ENCODE data around the gene CERT1.
A peak's percentile ranks its signal among the peaks of the same experiment; 100 is the strongest.
"Not testable (repeated sequence)": the region's sequence is repeated elsewhere in the genome, so short reads cannot be mapped to it uniquely, and the experiment has no call there.

The CERT1 gene

DNA sequence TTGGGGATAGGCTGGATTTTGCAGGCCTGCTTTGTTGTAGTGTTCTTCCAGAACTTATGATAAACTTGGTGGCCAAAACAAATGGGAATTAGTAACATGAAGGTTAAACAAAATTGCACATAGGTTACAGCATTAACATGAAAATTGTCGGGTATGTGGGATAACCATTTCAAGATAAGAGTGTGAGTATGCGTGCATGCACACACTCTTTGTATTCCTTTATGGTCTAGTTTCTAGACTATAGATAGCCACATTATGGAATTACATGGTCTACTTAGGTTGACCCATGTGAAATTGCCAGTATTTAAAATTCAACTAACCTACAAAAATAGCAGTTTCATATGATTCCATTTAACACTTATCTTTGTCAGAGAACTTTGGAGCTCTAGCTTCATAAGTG is 173.0 kb downstream of the CERT1 start:
- no peak for DNase-seq

DNA sequence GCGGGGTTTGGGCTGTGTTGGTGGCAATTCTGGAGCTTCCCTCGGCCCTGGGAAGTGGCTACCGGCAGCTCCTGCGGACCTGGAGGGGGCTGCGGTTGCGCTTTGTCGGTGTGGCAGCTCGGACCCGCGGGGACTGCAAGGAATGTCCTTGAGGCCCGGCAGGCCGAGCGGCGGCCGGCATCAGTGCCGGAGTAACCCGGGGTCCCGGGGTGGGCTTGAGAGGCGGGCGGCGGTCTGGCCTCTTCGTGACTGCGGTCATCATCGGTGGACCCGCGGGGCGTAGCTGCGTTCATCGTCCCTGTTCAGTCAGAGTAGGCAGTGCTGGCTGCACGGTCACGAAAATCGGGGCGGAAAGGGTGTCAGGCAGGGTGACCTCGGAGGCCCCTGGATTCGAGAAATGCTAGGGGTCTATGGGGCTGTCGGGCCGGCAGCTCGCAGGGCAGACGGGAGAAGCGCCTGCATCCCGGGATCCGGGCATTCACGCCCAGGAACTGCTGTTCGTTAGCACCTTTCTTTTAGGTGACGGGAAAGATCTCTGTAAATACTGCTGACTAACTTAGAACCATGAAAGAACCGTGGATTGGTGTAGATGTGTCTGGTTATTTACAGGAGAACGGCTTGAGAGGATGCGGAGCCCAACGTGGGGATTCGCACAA is 173.9 kb downstream of the CERT1 start:
- peak in 1 of 2 experiments; percentile 27 for DNase-seq

DNA sequence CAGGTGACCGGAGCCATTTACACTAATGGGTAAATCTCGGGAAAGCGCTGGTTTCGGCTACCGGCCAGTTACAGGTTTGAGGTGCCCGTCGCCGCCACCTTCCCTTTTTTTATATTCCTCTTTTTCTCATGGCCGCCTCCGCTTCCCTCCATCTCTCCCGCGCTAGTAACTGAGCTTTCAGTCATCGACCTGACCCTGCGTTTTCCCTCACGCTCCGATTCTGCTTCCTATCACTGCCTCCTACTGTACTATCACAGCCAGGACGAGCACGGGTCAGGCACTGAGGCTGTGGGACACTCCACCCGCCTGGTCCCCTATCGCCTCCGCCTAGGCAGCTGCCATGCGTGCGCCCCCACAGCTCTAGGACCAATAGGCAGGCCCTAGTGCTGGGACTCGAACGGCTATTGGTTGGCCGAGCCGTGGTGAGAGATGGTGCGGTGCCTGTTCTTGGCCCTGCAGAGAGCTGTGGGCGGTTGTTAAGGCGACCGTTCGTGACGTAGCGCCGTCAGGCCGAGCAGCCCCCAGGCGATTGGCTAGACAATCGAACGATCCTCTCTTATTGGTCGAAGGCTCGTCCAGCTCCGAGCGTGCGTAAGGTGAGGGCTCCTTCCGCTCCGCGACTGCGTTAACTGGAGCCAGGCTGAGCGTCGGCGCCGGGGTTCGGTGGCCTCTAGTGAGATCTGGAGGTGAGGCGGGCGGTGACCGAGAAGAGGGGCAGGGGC is 174.7 kb downstream of the CERT1 start, which contains the start of gene HMGCR:
Gene HMGCR, plus strand, starts transcription at position 606 of the 722 bp plus-strand sequence. CDS start 5,386 bp downstream, outside the sequence.
- peak; percentile 91 to 99 for DNase-seq

DNA sequence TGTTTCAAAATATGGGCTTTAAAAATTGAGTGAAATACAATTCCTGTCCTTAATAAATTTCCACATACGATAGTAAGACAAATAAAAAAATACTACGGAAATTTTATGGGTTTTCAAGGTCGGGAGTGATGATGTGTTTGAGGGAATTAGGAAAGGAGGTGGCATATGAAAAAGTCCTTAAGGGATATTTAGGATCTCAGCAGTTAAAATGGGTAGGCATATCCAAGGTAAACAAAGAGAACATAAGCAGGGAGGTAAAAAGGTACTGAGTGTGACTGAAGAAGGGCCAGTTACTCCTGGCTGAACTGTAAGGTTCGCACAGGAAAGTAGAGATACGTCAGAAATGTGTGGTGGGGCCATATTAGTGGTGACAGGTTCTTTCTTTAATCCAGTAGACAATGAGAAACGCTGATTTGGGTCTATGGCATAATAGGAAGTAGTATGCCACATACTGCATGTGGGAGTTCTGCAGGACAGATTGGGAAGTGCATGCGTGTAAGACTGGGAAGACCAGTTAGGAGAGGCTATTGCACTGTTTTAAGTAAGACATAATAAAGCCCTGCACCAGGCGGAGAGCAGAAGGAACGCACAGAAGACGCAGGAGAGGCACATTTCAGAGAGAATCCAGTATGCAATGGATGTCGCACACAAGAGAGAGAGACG is 175.3 kb downstream of the CERT1 start:
- DNase-seq, result peak in 1 of 2 experiments; percentile 2

DNA sequence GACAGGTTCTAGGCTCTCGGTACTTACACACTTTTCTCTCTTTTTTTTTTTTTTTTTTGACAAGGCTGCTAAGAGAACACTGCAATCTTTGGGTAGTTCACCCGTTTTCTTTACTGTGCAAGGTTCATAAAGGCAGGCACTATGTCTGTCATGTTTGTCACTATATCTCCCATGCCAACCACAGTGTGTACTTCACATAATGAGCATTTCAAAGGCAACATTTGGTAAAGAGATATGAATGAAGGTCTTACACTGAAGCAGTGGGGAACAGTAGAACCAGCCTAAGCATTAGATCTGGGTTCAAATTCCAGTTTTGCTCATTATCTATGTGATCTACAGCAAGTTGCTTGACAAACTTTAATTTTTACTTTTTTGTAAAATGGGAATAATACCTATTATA is 175.9 kb downstream of the CERT1 start:
- DNase-seq, result no peak

DNA sequence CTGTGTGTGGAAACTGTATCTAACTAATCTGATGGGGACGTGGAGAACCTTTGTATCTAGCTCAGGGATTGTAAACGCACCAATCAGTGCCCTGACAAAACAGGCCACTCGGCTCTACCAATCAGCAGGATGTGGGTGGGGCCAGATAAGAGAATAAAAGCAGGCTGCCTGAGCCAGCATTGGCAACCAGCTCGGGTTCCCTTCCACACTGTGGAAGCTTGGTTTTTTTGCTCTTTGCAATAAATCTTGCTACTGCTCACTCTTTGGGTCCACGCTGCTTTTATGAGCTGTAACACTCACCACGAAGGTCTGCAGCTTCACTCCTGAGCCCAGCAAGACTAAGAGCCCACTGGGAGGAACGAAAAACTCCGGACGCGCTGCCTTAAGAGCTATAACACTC is 177.0 kb downstream of the CERT1 start:
- not testable (repeated sequence) for DNase-seq

DNA sequence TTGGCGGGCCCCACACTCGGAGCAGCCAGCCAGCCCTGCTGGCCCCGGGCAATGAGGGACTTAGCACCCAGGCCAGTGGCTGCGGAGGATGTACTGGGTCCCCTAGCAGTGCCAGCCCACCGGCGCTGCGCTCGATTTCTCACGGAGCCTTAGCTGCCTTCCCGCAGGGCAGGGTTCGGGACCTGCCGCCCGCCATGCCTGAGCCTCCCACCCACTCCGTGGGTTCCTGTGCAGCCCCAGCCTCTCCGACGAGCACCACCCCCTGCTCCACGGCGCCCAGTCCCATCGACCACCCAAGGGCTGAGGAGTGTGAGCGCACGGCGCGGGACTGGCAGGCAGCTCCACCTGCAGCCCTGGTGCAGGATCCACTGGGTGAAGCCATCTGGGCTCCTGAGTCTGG is 177.7 kb downstream of the CERT1 start:
- DNase-seq, result not testable (repeated sequence)

DNA sequence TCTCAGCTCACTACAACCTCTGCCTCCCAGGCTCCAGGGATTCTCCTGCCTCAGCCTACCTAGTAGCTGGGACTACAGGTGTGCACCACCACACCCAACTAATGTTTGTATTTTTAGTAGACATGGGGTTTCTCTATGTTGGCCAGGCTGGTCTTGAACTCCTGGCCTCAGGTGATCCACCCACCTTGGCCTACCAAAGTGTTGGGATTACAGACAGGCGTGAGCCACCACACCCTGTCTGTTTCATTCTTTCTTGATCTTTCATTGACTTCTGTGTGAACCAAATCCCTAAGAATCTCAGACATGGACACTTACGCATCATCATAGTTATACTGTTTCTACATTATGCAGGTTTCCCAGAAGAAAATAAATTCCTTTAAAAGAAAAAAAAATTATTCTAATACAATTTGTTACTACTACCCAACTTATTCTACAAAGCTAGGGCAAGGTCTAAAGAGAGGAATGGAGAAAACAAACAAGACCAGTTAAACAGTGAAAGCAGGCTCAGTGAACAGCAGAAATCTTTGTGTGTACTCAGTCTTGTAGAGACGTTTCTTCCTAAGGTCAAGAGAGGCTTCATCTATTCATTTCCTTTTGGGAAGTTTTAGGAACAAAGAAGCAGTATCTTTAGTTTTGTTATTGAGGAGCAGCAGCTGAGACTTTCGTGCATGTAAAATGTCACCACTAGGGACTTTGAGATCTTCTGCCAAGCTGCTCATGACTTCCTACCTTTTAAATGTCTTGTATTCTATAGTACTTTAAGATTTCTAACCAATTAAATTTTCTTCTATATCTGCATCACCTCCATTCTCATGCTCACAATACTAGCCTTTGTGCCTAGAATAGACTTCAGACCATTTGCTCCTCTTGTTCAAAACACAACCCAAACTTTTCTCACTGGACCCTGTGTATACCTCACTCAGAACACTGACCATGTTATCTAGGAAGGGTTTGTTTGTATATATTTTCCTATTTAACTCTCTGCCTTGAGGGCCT is 180.0 kb downstream of the CERT1 start:
- DNase-seq, result no peak

DNA sequence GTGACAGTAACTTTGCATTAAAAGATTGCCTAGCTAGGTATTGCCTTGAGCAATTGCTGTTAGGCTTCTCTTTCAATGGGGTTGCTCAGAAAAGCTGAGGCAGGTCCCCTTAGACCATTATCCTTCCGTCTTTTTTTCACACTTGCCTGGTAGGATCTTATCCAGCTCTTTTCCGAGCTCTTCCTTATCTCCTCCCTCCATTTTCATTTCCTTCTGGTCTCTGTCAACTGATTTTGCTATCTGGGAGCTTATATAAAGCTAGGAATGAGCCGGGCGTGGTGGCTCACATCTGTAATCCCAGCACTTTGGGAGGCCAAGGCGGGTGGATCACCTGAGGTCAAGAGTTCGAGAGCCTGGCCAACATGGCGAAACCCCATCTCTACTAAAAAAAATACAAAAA is 181.0 kb downstream of the CERT1 start:
- DNase-seq, result no peak
